Fibroblast of mammary gland (primary cell): ENCODE results near the gene CDKAL1.

ENCODE experiments used
- DNase-seq: peaks from one replicate; pipeline ENCODE4 v3.0.0-alpha.2; 2010; ENCODE audit warnings: low read depth
- H3K4me3 ChIP-seq: 2 replicates; pipeline ENCODE4 v1.5.1; 2011; ENCODE audit warnings: low read depth, mild to moderate bottlenecking, low read length, moderate library complexity; ENCODE audit not compliant: control insufficient read depth
- TF ChIP-seq, protein P1 (sequence below): conservative IDR thresholded peaks from 2 replicates; pipeline ENCODE4 v1.5.1; 2011; ENCODE audit warnings: low read depth, low read length, inconsistent platforms; ENCODE audit not compliant: control insufficient read depth, insufficient read depth

Gene CDKAL1

DNA sequence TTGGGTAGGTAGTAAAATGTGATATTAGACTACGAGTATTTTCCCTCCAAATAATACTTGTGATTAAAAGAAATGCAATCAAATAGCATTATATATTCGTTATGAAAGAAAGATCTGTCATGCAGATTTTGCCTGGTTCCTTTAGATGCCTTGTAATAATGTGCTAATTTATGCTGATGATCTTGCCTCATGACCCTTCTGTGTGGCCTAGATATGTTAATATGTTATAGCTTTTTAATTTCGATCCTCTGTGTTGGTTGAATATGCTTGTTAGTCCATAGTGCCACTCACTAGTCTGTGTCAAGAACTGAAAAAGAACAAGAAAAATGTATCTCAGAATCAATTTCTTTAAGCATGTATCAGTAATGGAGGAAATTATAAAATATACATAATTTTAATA lies 31.9 kb downstream of the CDKAL1 start:
- DNase-seq: no peak
- H3K4me3 ChIP-seq: no peak overlapping the region
- TF ChIP-seq, protein P1, sequence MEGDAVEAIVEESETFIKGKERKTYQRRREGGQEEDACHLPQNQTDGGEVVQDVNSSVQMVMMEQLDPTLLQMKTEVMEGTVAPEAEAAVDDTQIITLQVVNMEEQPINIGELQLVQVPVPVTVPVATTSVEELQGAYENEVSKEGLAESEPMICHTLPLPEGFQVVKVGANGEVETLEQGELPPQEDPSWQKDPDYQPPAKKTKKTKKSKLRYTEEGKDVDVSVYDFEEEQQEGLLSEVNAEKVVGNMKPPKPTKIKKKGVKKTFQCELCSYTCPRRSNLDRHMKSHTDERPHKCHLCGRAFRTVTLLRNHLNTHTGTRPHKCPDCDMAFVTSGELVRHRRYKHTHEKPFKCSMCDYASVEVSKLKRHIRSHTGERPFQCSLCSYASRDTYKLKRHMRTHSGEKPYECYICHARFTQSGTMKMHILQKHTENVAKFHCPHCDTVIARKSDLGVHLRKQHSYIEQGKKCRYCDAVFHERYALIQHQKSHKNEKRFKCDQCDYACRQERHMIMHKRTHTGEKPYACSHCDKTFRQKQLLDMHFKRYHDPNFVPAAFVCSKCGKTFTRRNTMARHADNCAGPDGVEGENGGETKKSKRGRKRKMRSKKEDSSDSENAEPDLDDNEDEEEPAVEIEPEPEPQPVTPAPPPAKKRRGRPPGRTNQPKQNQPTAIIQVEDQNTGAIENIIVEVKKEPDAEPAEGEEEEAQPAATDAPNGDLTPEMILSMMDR: no peak

DNA sequence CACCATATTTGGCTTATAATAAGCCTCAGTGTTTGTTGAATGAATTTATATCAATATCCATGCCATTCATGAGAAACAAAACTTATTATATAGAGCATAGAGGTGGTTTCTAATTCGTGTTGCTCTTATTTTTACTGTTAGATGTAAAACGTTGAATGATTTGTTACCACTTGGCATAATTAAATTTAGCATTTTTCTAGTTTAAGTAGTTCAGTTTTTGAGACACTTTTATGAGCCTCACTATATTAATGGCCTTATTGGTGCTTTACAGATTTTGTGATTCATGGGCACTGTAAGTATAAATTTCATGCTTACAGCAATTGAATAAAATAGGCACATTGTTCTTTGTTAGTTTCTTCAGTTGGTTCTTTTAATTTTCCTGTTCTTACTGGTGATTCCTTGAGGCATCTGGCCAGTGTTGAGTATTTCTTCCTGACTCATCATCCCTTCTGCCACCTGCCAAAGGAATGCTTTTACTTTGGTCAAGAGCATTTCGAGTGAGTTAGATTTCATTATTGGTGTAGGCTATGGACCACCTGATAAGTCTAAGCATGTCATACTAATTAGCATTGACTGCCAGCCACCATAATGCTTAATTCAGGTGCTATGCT lies 34.8 kb downstream of the CDKAL1 start:
- peak; percentile 21 for DNase-seq
- TF ChIP-seq, protein P1: no peak
- no peak overlapping the region for H3K4me3 ChIP-seq

DNA sequence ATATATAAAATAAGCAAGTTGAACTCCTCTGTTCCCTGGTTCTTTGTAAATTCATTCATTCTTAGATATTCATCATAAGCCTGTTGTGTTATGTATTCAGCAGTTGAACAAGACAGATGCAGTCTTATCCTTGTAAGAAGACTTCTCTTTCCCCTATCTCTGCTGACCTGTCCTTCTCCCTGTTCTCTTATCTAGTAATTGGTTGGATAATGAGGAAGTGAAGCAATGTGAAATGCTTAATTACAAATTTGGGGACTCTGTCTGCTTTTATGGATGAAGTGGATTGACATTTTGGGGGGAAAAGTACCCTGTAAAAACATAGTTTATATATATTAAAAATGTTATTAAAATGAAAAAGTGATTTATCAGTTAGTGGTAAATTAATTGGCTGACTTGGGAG lies 37.0 kb downstream of the CDKAL1 start:
- TF ChIP-seq, protein P1: no peak

DNA sequence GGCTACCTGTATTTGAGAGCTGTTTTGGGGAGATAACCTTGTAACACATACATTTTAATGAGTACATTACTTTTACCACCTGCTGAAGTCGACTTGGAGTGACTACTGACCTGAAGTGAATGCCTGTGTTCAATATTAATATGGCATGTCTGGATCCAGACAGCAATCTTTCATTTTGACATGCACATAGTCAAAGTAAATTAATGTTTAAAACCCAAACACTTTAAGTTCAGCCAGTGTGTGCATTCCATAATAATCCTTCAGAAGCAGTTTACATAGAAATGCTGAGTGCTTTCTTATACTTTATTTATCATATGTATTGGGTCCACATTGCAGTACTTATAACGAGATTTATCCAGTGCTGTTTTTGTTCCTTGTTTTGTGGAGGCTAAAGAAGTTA lies 38.0 kb downstream of the CDKAL1 start:
- H3K4me3 ChIP-seq: no peak overlapping the region
- no peak for DNase-seq
- TF ChIP-seq, protein P1: no peak

More for the DNA sequence above, 37.0 kb downstream of the CDKAL1 start:
- no peak for DNase-seq
- no peak overlapping the region for H3K4me3 ChIP-seq

DNA sequence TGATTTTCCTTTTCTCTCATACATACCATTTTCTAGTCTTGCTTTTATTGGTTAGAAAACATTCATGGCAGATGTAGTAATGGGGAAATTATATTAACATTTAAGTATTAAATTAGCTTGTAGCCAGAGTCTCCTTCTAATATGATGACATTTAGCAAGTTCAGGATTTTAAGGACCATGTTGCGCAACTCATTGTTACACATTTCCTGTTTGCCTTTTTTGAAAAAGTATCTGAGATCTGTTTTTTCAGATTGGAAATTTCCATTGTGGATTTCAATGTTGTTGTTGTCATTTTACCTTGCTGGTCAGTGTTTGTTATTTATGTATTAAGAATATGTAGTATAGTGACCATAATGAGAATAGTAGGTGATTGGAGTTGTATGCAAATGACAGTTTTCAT lies 38.7 kb downstream of the CDKAL1 start:
- H3K4me3 ChIP-seq: no peak overlapping the region
- TF ChIP-seq, protein P1: no peak
- peak; percentile 84 for DNase-seq

DNA sequence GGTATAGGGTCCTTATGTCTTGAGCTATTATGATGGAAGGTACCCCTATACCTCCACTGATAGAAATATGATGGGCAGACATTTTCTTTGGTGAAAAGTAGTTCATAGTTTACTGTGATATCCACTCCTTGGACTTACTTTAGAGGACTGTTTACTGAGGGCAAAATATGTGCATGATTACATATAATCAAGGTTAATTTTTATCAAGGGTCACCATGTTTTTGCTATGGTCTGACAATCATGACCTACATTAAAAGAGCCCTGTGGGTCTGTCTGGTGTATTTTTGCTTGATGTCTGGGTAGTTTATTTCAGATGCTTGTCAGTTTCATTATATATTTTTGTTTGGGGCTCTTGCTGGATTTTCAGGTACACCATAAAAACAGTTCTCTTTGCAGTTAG lies 40.1 kb downstream of the CDKAL1 start:
- DNase-seq: no peak
- TF ChIP-seq, protein P1: no peak
- H3K4me3 ChIP-seq: no peak overlapping the region

DNA sequence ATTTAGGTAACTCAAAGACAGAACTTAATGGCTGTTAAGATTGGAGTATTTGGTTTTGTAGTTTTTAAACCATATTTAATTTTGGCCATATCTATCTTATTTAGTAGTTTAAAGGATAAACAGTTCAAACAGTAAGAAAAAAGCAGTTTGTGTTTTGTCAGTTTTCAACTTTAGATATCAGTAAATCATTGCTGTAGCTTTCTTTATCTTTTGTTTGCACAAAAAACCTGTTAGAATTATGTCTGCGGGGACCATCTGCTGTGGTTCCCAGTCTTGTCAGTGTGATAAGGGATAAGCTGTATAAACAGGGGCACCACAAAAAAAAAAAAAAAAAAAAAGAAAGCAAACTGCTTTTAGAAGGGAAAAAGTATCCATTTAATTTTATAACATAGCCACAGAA lies 40.9 kb downstream of the CDKAL1 start:
- TF ChIP-seq, protein P1: no peak

More for the DNA sequence above, 40.9 kb downstream of the CDKAL1 start:
- DNase-seq: no peak
- no peak overlapping the region for H3K4me3 ChIP-seq
